ENCODE results near the gene TUBB4A.

The TUBB4A gene

DNA sequence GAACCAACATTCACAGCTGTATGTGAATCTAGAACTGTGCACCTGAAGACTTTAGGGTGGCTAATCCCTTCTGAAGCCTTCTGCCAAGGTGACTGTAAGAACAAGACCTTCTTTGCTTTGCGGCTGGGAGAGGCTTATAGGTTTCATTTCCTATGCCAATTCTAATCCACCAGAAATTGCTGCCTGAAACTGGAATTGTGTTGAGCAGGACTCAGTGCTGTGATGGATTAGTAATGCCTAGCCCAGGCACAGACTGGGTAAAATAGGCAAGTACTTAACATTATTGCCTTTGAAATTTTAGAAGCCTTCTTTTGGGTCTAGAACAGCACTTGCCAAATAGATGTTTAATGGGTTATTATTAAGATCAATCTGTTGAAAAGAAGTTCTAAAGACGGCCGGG is 54.1 kb downstream of the TUBB4A start:
- no peak for DNase-seq (ENCODE audit: extremely low read depth in 1 of 2, low read depth in 1 of 2)

DNA sequence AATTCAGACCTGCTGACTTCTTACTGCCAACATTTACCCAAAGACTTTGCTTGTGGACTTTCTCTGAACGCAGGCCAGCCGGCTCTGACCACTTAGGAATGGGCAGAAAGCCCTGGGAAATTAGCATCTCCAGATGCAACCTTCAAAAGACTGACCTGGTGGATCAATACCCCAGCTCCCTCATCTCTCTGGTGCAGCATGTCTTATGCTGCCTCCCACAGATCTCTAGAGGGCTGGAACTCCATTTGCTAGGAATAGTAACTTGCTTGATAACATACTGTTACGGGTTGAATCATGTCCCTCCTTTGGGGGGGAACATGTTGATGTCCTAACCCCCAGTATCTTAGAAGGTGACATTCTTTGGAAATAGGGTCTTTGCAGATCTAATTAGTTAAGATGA is 55.7 kb downstream of the TUBB4A start:
- no peak for DNase-seq (ENCODE audit: extremely low read depth in 1 of 2, low read depth in 1 of 2)

Measured in activated CD8-positive, alpha-beta memory T cell treated with anti-CD3 and anti-CD28 coated beads for 1 hour (primary cell).